ENCODE measurements around the gene MCRIP2.

DNA sequence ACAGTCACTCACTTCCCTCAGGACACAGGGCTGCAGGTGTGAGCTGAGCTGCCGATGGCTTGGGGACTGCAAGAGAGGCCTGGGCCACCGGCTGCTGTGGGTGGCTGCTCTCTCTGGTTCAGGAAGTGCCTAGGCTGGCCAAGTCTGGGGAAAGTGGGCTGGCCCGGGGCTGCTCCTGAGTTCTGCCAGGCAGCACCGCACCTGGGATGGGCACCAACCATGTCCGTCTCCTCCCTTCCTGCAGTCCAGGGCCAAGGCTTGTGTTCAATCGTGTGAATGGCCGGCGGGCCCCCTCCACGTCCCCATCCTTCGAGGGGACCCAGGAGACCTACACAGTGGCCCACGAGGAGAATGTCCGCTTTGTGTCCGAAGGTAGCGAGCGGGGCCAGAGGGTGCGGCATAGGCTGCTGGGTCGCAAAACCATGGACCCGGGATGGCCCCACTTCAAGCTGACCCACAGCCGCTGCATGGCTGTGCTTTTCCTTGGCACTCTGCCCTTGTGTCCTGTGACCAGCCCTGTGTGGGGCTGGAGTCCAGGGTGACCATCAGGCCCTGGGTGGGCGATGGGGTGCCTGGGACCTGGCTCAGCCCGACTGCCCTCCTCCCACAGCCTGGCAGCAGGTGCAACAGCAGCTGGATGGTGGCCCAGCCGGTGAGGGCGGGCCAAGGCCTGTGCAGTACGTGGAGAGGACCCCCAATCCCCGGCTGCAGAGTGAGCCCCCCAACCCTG lies 5.7 kb downstream of the MCRIP2 start:
- TF ChIP-seq, protein P1, sequence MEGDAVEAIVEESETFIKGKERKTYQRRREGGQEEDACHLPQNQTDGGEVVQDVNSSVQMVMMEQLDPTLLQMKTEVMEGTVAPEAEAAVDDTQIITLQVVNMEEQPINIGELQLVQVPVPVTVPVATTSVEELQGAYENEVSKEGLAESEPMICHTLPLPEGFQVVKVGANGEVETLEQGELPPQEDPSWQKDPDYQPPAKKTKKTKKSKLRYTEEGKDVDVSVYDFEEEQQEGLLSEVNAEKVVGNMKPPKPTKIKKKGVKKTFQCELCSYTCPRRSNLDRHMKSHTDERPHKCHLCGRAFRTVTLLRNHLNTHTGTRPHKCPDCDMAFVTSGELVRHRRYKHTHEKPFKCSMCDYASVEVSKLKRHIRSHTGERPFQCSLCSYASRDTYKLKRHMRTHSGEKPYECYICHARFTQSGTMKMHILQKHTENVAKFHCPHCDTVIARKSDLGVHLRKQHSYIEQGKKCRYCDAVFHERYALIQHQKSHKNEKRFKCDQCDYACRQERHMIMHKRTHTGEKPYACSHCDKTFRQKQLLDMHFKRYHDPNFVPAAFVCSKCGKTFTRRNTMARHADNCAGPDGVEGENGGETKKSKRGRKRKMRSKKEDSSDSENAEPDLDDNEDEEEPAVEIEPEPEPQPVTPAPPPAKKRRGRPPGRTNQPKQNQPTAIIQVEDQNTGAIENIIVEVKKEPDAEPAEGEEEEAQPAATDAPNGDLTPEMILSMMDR (IDR thresholded peaks at IDR 0.05; ENCODE audit: low read length): no peak
- TF ChIP-seq EZH2 (optimal IDR thresholded peaks at IDR 0.05; ENCODE audit: low read depth, low read length): no peak
- no peak for TF ChIP-seq EZH2phosphoT487 (IDR thresholded peaks at IDR 0.05; ENCODE audit: low read length)
